NCI-H2171 (cell line): ENCODE data around the gene DEDD.
"Not testable (repeated sequence)": the region's sequence is repeated elsewhere in the genome, so short reads cannot be mapped to it uniquely, and the experiment has no call there.

ENCODE experiments used
- DNase-seq: peaks from one replicate; lab custom pipeline; 2025; lab: John Stamatoyannopoulos, UW

The DEDD gene

DNA sequence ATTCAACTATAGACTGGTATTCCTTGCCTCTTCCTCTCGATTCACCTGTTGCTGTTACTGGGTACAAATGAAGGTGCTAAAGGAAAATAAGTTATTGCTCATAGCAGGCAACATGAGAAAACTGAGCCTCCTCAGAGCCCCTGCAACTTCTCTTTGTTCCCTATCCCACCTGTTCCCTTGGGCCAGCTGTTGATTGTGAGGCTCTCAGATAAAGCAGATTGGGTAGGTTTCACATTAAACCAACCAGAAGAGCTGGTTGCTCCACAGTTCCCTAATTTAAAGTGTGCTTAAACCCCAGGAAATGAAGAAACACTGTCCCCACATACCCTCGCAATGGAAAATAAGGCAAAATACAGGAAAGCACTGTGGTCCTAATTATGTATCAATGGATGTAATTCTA, 4.8 kb downstream of the DEDD start:
- DNase-seq: no peak

DNA sequence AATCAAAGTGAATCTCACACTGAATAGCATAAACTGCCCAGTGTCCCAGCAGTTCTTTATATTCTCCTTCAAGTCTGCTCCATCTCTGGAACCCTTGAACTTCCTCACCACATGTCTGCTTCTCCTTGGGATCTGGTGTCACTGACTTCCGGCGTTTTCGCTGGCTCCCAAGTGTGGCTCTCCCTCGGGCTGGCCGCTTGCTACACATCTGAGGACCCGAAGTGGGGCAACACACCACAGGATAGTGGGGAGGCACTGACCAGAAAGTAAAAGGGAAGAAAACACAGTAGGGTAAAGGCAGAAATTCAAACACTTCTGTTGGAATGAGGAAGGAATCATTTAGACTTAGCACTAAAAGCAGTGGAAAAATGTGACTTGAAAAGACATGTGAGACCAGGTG, 9.5 kb downstream of the DEDD start:
- DNase-seq: no peak

DNA sequence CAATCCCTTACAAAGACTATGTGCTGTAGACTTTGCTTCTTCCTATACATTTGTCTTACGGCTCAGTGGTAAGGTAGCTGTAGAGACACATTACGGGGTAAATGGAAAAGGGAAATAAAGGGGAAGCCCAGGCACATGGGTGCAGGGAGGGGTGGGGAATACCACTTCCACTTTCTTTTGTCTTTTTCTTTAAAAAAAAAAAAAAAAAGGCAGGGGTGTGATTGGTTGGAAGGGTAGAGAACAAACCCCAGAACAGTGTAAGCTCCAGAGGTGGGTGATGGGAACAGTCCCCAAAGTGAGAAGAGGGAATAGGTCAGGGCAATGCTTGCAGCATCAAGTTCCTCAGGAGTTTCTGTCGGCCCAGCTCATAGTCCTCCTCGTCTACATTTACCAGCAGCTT, 10.6 kb downstream of the DEDD start:
- no peak for DNase-seq

DNA sequence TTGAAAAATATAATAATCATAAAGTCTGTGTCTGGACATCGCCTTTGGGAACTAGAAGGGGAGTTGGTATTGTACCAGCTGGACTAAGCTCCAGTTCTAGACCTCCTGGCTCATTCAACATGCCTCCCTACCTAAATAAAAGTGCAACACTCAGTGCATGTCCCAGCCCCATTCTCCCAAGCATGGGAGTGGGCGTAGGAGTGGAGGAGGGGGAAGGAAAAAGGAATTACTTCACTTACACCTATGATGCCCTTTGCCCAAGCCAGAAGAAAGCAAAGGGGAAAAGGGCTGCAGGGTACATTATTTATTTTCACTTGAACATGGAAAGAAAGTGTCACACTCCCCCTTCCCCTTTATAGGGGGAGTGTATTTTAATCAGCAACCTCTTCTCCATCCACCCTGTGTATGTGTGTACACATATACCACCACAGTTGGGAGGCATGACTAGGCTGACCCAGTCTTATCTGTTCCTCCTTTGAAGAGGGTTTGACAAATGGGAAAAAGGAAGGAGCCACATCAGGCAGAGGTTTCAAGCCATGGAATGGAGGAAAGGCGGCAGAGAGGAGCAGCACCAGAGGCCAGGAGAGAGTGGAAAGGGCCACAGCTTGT, 11.3 kb downstream of the DEDD start:
- no peak for DNase-seq

DNA sequence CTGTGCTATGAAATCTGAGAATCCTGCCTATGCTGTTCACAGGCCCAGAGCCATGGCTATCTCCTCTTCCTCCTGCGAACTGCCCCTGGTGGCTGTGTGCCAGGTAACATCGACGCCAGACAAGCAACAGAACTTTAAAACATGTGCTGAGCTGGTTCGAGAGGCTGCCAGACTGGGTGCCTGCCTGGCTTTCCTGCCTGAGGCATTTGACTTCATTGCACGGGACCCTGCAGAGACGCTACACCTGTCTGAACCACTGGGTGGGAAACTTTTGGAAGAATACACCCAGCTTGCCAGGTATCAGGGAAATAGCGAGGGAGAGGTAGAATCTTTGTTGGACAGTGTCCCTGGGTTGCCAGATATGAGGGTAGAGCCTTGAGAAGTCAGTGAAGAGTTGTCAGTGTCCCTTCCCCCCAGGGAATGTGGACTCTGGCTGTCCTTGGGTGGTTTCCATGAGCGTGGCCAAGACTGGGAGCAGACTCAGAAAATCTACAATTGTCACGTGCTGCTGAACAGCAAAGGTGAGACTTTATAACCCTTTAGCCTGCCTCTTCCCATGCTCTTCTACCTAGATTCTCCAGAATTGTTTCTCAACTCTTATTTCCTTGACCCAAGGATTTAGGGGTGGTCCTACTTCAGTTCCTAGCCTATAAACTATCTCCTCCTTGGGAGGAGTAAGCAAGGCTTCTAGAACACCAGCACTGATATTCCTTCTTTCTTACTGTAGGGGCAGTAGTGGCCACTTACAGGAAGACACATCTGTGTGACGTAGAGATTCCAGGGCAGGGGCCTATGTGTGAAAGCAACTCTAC, 13.2 kb downstream of the DEDD start:
- no peak for DNase-seq

DNA sequence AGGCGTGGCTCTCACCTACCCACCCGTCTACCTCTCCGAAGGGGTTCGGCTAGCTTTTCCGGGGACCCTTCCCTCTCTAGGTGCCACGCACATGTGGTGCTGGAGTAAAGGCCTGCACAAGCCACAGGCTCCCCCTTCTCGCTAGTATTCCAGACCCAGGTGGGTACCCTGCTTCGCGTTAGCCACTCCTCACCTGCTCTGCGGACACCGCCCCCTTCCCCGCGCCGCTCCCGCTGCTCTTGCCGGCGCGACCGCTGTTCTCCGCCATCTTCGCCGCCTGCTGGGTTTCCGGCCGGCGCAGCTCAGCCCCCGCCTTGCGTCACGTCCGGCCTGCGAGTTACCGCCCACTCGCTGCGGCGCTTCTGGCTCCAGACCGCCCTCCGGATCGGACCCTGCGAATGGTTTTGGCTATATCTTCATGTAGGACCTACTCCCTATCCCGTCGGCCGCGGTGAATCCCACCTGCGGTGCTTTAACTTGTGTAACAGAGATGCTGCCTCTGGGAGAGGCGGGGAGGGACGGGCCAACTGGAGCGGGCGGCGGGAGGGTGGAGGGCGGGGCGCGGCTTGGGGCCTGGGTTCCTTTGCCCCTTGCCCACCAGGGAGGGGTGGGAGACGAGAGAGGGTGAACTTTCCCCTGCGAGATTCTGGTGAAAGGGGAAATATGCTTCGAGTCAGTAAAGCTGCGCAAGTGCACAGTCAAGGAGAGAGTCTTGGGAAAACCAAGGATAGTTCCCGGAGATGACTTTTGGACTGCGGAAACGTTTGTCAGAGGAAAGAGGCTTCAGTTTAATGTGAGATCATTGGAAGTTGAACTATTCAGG, 14.5 kb downstream of the DEDD start, which contains the start of the genes NIT1 and PFDN2:
TSS of gene NIT1 (plus strand) at position 347 of the 823 bp plus-strand sequence. CDS start at position 419, 72 bp downstream.
TSS of gene PFDN2 (minus strand) at position 279 of the 823 bp plus-strand sequence. CDS start at position 268, 11 bp downstream.
- peak; percentile 77 for DNase-seq

DNA sequence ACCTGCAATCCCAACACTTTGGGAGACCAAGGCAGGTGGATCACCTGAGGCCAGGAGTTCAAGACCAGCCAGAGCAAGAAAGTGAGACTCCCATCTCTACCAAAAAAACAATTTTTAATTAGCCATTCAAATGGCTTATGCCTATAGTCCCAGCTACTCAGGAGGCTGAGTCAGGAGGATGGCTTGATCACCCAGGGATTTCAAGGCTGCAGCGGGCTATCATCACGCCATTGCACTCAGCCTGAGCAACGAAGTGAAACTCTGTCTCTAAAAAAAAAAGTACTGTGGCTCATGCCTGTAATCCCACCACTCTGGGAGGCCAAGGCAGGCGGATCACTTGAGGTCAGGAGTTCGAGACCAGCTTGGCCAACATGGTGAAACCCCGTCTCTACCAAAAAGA, 16.5 kb downstream of the DEDD start:
- not testable (repeated sequence) for DNase-seq

DNA sequence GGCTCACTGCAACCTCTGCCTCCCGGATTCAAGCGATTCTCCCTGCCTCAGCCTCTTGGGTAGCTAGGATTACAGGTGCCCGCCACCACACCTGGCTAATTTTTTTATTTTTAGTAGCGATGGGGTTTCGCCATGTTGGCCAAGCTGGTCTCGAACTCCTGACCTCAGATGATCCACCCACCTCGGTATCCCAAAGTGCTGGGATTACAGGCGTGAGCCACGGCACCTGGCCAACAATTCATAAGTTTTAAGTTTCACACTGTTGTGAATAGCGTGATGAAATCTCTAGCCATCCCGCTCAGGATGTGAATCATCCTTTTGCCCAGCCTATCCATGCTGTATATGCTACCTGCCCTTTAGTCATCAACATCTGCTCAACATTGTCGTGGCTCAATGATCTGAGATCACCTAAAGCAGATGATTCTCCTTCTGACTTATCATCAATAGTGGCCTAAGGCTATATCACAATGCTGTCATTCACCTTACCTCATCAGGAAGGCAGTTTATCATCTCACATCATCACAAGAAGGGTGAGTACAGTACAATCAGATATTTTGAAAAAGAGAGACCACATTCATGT, 17.2 kb downstream of the DEDD start:
- DNase-seq: no peak

DNA sequence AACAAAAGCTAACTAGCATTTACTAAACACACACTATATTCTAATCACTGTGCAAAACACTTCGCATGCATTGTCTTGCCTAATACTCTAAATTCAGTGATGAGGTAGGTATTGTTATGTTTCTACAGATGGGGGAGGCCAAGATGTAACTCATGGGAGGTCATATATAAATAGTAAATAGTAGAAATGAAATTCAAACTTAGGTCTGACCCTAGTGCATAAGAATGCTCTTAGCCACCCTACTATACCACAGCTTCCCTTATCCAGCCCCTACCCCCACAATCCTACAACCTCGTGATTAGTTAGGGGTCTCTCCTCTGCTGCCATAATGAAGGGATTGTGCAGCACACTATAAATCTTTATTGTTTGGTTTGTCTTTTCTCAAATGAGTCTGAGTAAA, 17.9 kb downstream of the DEDD start:
- DNase-seq: no peak

DNA sequence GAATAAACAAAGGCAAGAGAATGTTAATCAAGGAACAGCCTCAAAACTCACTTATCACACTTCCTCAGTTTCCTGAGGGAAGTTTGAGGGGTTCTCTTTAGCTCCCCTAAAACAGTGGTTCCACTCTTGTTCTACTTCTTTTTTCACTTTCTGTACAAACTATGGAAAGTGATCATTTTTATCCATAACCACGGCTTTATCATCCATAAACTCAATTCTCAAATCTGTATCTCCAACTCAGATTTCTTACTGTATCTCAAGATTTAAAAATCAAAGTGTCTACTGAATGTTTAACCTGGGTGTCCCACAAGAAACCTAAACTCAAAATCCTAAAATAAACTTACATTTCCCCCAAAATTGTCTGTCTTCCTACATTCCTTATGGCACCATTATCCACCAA, 18.6 kb downstream of the DEDD start:
- no peak for DNase-seq

DNA sequence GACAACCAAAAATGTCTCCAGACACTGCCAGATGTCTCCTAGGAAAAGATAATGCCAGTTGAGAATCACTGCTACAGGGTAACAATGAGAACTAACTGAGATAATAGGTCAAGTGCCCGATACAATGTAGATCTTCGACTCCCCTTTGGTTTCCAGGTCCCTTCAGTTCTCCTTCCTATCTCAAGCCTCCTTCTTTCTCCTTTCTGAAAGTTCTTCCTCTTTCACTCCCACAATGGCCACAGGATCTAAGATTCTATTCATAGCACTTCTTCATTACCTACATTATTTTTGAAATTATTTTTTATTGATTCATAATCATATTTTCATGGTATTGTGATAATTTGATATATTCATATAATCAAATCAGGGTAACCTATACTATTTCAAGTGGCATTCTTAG, 20.9 kb downstream of the DEDD start:
- DNase-seq: no peak

DNA sequence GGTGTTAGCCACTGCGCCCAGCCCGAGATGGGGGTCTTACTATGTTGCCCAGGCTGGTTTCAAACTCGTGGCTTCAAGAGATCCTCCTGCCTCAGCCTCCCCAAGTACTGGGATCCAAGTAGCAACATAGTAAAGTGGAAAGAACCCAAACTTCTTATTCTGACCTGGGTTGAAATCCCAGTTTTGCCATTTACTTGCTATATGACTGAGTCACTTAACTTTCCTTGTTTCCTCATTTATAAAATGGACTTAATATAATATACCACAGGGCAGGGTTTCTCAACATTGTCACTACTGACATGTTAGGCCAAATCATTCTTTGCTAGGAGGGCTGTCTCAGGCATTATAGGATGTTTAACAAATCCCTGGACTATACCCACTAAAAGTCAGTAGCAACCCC, 21.4 kb downstream of the DEDD start:
- no peak for DNase-seq

DNA sequence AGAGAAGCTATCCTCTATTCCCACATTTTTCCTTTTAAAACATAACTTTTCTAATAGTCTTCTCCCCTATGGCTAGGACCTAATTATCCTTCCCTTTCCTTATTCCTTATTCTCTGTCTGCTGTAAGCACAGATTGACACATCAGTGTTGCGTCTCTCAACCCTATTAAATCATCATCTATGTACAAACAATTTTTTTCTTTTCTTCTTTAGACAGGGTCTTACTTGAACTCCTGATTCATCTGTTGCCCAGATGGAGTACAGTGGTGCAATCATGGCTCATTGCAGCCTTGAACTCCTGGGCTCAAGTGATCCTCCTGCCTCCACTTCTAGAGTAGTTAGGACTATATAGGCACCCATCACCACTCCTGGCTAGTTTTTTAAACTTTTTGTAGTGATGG, 26.0 kb downstream of the DEDD start:
- no peak for DNase-seq

DNA sequence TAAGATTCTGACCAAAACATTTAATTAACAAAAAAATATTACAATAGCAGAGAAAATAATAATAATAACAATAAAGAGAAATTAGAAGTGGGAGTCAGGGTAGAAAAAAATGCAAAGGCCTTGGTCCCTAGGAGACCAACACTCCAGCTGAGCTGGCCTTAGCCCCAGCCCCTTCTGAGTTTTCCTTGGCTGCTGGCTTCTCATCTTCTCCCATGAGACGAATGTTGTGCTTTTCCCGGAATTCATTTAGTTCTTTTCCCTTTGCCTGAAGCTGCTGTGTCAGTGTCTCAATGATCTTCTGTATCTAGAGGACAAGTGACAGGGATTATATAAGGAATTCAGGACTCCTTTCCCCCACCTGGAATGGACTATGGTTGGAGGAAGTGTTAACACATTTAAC, 31.9 kb downstream of the DEDD start:
- no peak for DNase-seq

DNA sequence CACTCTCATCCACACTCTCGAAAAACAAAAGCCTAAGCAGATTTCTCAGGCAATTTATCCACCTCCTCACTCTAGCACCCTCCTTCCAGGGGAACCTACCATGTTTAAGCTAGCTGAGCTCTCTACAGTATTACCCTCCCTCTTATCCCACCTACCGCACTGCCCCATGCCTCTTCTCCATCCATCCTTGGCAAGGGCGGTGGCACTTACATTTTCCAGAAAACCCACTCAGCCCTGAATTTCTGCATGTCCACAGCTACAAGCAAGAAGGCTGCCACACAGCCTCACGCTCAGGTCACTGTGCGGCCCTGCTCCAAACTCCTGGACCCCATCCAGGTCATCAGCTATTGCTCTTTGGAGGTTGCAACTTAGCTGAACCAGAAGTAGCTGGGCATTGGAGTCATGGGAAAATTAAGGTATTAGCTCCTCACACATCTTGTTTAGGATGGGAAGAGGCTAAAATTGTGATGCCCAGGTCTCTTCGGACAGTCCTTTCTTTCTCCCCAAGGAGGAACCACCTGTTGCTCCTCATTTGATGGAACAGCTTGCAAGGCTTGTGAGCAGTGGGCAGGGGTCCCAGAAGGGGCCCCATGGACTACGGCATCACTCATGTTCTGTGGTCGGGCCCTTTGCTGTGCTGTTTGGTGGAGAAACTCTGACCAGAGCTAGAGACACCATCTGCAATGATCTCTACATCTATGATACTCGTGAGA, 33.2 kb downstream of the DEDD start:
- DNase-seq: no peak

DNA sequence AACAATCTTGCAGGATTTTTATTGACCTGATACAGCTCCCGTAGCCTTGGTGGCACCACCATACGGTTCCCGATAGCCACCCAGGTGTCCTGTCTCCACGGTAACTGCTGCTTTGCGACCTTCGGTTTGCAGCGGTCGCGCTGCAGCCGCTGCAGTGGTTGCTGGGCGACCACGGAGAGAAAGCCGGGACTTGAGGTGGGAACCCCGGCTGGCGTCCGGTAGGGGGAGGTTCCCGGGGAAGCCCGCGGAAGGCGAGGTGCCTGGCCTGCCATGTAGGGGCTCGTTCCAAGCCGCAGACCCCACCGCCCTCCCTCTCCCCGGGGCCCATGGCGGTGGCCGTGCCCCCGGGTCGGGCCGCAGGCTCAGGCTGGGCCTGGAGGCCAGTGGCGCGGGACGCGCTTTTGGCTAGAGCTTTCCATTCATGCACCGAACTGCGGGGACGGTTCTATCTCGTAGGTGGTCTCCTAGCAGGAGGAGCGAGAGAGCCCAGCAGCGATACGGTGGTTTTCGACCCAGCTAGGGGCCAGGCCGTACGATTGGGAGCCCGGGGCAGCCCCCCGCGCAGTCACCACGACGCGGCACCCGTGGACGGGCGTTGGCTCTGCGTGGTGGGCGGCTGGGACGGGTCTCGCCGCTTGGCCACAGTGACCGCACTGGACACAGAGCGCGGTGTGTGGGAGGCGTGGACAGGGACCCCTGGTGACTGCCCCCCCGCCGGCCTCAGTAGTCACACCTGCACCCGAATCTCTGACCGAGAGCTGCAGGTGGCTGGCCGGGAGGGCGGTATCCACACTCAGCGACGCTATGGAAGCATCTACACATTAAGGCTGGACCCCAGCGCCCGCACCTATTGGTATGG, 34.0 kb downstream of the DEDD start, which contains the start of gene KLHDC9:
TSS of gene KLHDC9 (plus strand) at position 152 of the 859 bp plus-strand sequence. CDS start at position 327, 175 bp downstream.
- DNase-seq: peak; percentile 90

DNA sequence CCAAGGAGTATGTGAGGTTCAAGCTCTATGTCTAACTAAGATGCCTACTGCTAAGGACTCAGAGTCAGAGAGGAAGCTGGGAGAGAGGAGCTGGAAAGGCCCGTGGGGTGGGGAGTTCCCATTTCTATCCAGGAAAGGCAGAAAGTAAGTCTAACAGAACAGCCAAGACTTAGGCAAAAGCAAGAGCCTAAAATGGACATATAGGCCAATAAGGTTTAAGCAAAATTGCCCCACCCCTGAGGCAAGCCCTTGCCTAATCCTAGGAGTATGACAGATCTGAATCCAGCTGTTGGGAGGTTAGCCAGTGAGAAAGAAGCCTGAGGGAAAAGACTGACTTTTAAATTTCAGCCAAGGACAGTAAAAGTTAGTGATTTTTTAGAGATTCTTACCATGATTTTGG, 35.9 kb downstream of the DEDD start:
- DNase-seq: no peak

DNA sequence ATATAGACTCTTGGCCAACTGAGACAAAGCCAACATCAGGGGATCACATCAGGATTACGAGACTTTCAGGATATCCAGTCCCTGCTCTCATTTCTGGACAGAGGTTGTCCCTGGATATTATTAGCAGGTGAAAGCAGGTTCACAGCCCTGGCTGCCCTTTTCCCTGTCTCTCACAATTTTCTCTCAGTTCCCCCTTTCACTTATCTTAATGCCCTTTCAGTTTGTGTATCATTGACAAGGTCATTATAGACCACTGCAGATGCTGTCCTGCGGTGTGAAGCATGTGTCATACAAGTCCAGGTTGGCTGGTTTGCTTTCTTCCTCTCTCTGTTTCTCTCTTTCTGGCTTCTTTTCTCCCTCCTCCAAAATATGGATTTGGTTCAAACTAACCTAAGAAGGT, 36.5 kb downstream of the DEDD start:
- DNase-seq: no peak

DNA sequence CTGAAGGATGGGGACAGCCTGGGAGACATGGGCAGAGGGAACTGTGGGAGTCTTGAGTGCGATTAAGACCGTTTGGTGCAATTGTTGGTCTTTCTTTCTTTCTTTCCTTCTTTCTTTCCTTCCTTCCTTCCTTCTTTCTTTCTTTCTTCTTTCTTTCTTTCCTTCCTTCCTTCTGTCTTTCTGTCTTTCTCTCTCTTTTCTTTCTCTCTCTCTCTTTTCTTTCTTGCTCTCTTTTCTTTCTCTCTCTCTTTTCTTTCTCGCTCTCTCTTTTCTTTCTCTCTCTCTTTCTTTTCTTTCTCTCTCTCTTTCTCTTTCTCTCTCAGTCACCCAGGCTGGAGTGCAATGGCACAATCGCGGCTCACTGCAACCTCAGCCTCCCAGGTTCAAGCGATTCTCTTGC, 37.2 kb downstream of the DEDD start:
- DNase-seq: no peak

DNA sequence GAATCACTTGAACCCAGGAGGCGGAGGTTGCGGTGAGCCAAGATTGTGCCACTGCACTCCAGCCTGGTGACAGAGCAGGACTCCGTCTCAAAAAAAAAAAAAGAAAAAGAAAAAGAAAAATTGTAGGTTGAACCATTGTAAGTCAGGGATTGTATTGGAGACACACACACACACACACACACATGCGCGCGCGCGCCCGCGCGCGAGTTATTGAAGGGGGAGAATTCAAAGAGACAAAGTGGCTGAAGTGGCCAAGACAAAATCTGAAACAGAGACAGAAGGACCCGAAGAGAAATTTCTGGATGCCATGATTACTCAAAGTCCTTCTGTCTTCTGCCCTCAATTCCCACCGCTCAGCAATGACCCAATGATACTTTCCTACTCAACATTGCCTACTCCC, 38.0 kb downstream of the DEDD start:
- DNase-seq: no peak

DNA sequence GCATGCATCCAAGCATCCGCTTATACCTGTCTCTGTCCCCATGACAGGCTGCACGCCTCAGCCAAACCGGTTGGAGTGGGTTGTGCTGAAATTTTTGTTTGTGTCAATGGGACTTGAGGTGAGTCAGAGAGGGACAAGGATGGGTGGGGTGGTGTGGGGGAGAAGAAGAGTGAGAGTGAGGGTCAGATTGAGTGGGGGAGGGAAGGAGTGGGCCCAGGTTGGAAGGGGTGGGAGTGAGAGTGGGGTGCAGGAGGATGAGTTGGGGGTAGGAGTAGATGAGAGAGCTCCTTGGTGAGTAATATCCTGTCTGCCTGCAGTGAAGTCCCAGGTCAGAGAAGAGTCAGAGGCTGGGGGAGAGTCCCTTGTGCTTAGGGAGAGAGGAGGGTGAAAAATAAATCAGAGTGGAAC, 39.8 kb downstream of the DEDD start:
- no peak for DNase-seq
